Stimulated activated CD8-positive, alpha-beta memory T cell treated with anti-CD3 and anti-CD28 coated beads, Interleukin-4, amount 100 ng/mL, for 48 hours (primary cell): ENCODE results near the gene PJA2.

Experiments used
- DNase-seq: peaks from one replicate; pipeline ENCODE4 v3.0.0-alpha.2; 2020

Gene PJA2

GRCh38 chr5:109345699-109346098 lies 64.1 kb downstream of the PJA2 start:
- no peak for DNase-seq

GRCh38 chr5:109340351-109340750 lies 69.4 kb downstream of the PJA2 start:
- DNase-seq = no peak

GRCh38 chr5:109335114-109335513 lies 74.7 kb downstream of the PJA2 start:
- no peak for DNase-seq

GRCh38 chr5:109334056-109334455 lies 75.7 kb downstream of the PJA2 start:
- no peak for DNase-seq

- no peak for DNase-seq
Measured at GRCh38 chr5:109329333-109330237, 80.2 kb downstream of the PJA2 start.

GRCh38 chr5:109328626-109329025 lies 81.1 kb downstream of the PJA2 start:
- no peak for DNase-seq

GRCh38 chr5:109327570-109327969 lies 82.2 kb downstream of the PJA2 start:
- no peak for DNase-seq

- DNase-seq = no peak
Measured at GRCh38 chr5:109326919-109327318, 82.9 kb downstream of the PJA2 start.

- DNase-seq = no peak
Measured at GRCh38 chr5:109325456-109325855, 84.3 kb downstream of the PJA2 start.

GRCh38 chr5:109324931-109325330 lies 84.8 kb downstream of the PJA2 start:
- no peak for DNase-seq

- DNase-seq = no peak
Measured at GRCh38 chr5:109324351-109324750, 85.4 kb downstream of the PJA2 start.

- no peak for DNase-seq
Measured at GRCh38 chr5:109322694-109323093, 87.1 kb downstream of the PJA2 start.

- no peak for DNase-seq
Measured at GRCh38 chr5:109319351-109319750, 90.4 kb downstream of the PJA2 start.

GRCh38 chr5:109318455-109319108 lies 91.2 kb downstream of the PJA2 start:
- no peak for DNase-seq

- DNase-seq = no peak
Measured at GRCh38 chr5:109316634-109317033, 93.1 kb downstream of the PJA2 start.

- DNase-seq = no peak
Measured at GRCh38 chr5:109315245-109315644, 94.5 kb downstream of the PJA2 start.

- no peak for DNase-seq
Measured at GRCh38 chr5:109313127-109313526, 96.6 kb downstream of the PJA2 start.

- DNase-seq = no peak
Measured at GRCh38 chr5:109312695-109313094, 97.1 kb downstream of the PJA2 start.

- DNase-seq = no peak
Measured at GRCh38 chr5:109310315-109310714, 99.5 kb downstream of the PJA2 start.

GRCh38 chr5:109309326-109310063 lies 100.3 kb downstream of the PJA2 start:
- DNase-seq = no peak

- no peak for DNase-seq
Measured at GRCh38 chr5:109307951-109308350, 101.8 kb downstream of the PJA2 start.

- no peak for DNase-seq
Measured at GRCh38 chr5:109307456-109307855, 102.3 kb downstream of the PJA2 start.

GRCh38 chr5:109305352-109305751 lies 104.4 kb downstream of the PJA2 start:
- no peak for DNase-seq

GRCh38 chr5:109304309-109304708 lies 105.5 kb downstream of the PJA2 start:
- no peak for DNase-seq
